ENCODE measurements around the gene YEATS4. TPM values are rescaled to one million over a fixed set of nuclear protein-coding genes. Genes with fewer than 3 reads are reported as not detected.

The YEATS4 gene
- total RNA-seq, 1 experiment from 2014 or later = 77.3 TPM

DNA sequence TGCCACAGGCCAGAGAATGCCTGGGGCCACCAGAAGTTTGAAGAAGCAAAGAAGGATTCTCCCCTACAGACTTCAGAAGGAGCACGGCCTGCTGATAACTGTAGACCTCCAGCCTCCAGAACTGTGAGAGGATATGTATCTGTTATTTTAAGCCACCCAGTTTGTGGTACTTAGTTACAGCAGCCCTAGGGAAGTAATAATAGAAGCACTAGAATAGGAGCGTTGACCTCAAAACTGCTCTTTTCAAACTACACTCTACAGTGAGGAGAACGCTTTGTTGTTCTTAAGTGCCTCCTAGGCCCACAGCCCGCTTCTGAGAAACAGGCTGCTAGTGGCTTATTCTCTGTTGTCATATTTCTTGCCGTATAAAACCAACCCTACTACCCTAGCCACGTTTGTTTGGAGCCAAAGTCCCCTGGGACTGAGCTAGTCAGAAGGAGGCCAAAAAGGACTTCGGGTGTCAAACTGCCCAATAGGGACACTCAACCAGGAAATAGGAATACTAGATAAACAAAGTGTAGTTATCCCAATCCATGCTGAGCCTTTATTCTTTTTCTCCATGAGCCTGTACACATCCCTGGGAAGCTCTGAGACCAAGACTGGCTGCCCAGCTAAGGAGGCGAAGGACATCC lies 72.2 kb downstream of the YEATS4 start:
- no peak for DNase-seq (ENCODE audit: low read depth)

DNA sequence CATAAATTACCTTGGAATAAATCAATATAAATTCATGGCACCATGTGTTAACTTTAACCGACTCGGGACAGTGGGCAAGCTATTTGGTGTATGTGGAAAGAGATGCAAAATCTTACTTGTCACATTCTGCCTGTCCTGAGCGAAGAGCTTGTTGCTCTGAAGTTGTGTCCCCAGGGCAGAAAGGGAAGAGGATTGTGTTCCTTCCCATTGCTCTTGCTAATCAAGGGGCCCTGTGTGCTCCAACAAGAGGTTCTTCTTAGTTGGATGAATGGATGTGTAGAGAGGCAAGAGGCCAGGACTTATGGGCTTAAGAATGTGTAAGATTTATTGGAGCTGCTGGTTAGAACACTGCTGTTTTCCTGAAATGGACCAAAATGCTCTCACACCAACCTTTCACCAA lies 74.1 kb downstream of the YEATS4 start:
- no peak for DNase-seq (ENCODE audit: low read depth)

GRCh38 chr12:69435644-69436043 lies 76.1 kb downstream of the YEATS4 start:
- no peak for DNase-seq (ENCODE audit: low read depth)

GRCh38 chr12:69437073-69437472 lies 77.5 kb downstream of the YEATS4 start:
- DNase-seq (ENCODE audit: low read depth) = no peak

- no peak for DNase-seq (ENCODE audit: low read depth)
These were observed 79.0 kb downstream of the YEATS4 start for GRCh38 chr12:69438539-69438938.

GRCh38 chr12:69440016-69440415 lies 80.5 kb downstream of the YEATS4 start:
- no peak for DNase-seq (ENCODE audit: low read depth)

Other genes with a start within 250 kb of the YEATS4 start
- gene CPSF6, start 120.2 kb upstream of the YEATS4 start, total RNA-seq (2014; rRNA removed; shearing (Covaris generic)) = 30.6 and 35.3 TPM in 2 replicates
- gene LYZ, start 11.4 kb upstream of the YEATS4 start, total RNA-seq (2014; rRNA removed; shearing (Covaris generic)) = not detected in 2 replicates
- 17.8 and 39.7 TPM in 2 replicates for gene FRS2, start 110.6 kb downstream of the YEATS4 start, total RNA-seq (2014; rRNA removed; shearing (Covaris generic))
- gene CCT2, start 225.7 kb downstream of the YEATS4 start, total RNA-seq (2014; rRNA removed; shearing (Covaris generic)) = 735 and 797 TPM in 2 replicates